GM23338 (cell line): Measurements from ENCODE around the gene SCN9A. TPM values are rescaled to one million over a fixed set of nuclear protein-coding genes. Genes with fewer than 3 reads are reported as not detected.

Experiments
- ATAC-seq: fragments of 200-7000 bp; cut with Tn5 transposase; 3 replicates; pipeline ENCODE4 v1.9.1; 2020
- DNase-seq: peaks from one replicate; pipeline ENCODE4 v3.0.0-alpha.2; 2015; ENCODE audit warnings: low spot score
- H2AFZ ChIP-seq: fragments of 200-600 bp; sonication (generic); 2 replicates; pipeline ENCODE4 v1.8.0; 2016; ENCODE audit warnings: antibody characterized with exemption, mild to moderate bottlenecking, moderate library complexity
- H3F3A ChIP-seq: fragments of 200-600 bp; sonication (generic); replicated peaks from 2 replicates; pipeline ENCODE4 v1.8.0; 2017; ENCODE audit warnings: antibody characterized with exemption, mixed run types, low read depth
- H3K27ac ChIP-seq: fragments of 200-600 bp; sonication (generic); 2 replicates; pipeline ENCODE4 v1.6.1; 2016; ENCODE audit warnings: low read depth
- H3K27me3 ChIP-seq: fragments of 200-600 bp; sonication (generic); 2 replicates; pipeline ENCODE4 v1.8.0; 2016; ENCODE audit warnings: mild to moderate bottlenecking, mixed run types, moderate library complexity; ENCODE audit not compliant: insufficient read depth
- H3K36me3 ChIP-seq: fragments of 200-600 bp; sonication (generic); 2 replicates; pipeline ENCODE4 v1.8.0; 2016; ENCODE audit warnings: mild to moderate bottlenecking; ENCODE audit not compliant: insufficient read depth
- H3K4me1 ChIP-seq: fragments of 200-600 bp; sonication (generic); 2 replicates; pipeline ENCODE4 v1.8.0; 2016; ENCODE audit warnings: mild to moderate bottlenecking, moderate library complexity; ENCODE audit not compliant: insufficient read depth
- H3K4me2 ChIP-seq: fragments of 200-600 bp; sonication (generic); 2 replicates; pipeline ENCODE4 v1.7.1; 2017; ENCODE audit warnings: mixed run types
- H3K4me3 ChIP-seq: fragments of 200-600 bp; sonication (generic); 2 replicates; pipeline ENCODE4 v1.6.1; 2016; ENCODE audit warnings: mixed run types
- H3K79me2 ChIP-seq: fragments of 200-600 bp; sonication (generic); replicated peaks from 2 replicates; pipeline ENCODE4 v1.8.0; 2017; ENCODE audit warnings: mild to moderate bottlenecking; ENCODE audit not compliant: insufficient read depth
- H3K9me2 ChIP-seq: fragments of 200-600 bp; sonication (generic); 2 replicates; pipeline ENCODE4 v1.8.0; 2017; ENCODE audit not compliant: insufficient read depth
- H4K20me1 ChIP-seq: fragments of 200-600 bp; sonication (generic); replicated peaks from 2 replicates; pipeline ENCODE4 v1.8.0; 2017; ENCODE audit warnings: mild to moderate bottlenecking; ENCODE audit not compliant: insufficient read depth
- H3K27ac Mint-ChIP-seq: 2 replicates; pipeline ENCODE4 v1.8.0; 2020; ENCODE audit warnings: inconsistent platforms, mild to moderate bottlenecking, moderate library complexity, mixed read lengths
- H3K27me3 Mint-ChIP-seq: 3 replicates; pipeline ENCODE4 v1.8.0; 2022; ENCODE audit warnings: low read depth, mild to moderate bottlenecking, moderate library complexity, mixed read lengths, inconsistent platforms; ENCODE audit not compliant: insufficient read depth, poor library complexity
- H3K36me3 Mint-ChIP-seq: 3 replicates; pipeline ENCODE4 v1.8.0; 2021; ENCODE audit warnings: low read depth, mild to moderate bottlenecking, inconsistent platforms, moderate library complexity, mixed read lengths
- H3K4me1 Mint-ChIP-seq: 3 replicates; pipeline ENCODE4 v1.8.0; 2020; ENCODE audit warnings: mild to moderate bottlenecking, inconsistent platforms, mixed read lengths
- H3K4me3 Mint-ChIP-seq: 3 replicates; pipeline ENCODE4 v1.8.0; 2021; ENCODE audit warnings: moderate library complexity, mild to moderate bottlenecking, inconsistent platforms, mixed read lengths
- H3K9me3 Mint-ChIP-seq: 3 replicates; pipeline ENCODE4 v1.8.0; 2020; ENCODE audit warnings: moderate library complexity, mild to moderate bottlenecking, inconsistent platforms, mixed read lengths
- CREB1 ChIP-seq: fragments of 250-450 bp; sonication (Bioruptor Pico); IDR thresholded peaks from 2 replicates; pipeline ENCODE4 v1.5.0; 2020; ENCODE audit warnings: low read depth, mild to moderate bottlenecking, moderate library complexity
- EZH2 ChIP-seq: fragments of 200-600 bp; sonication (generic); IDR thresholded peaks from one replicate; pipeline ENCODE4 v1.8.0; 2017; ENCODE audit warnings: antibody characterized with exemption, mild to moderate bottlenecking, low read depth; ENCODE audit not compliant: unreplicated experiment
- EZH2phosphoT487 ChIP-seq: fragments of 200-600 bp; sonication (generic); IDR thresholded peaks from one replicate; pipeline ENCODE4 v1.8.1; 2018; ENCODE audit warnings: antibody characterized with exemption; ENCODE audit not compliant: unreplicated experiment
- JUNB ChIP-seq: IDR thresholded peaks from one replicate; pipeline ENCODE4 v1.6.1; 2016; ENCODE audit warnings: antibody characterized with exemption; ENCODE audit not compliant: unreplicated experiment
- NANOG ChIP-seq: IDR thresholded peaks from 2 replicates; pipeline ENCODE4 v1.6.1; 2016; ENCODE audit warnings: antibody characterized with exemption, borderline replicate concordance
- ZNF114 ChIP-seq: fragments of 250-450 bp; sonication (Bioruptor Pico); IDR thresholded peaks from 2 replicates; pipeline ENCODE4 v1.5.0; 2020; ENCODE audit warnings: mild to moderate bottlenecking, moderate library complexity
- polyA plus RNA-seq: library from polyadenylated mRNA; unstranded; fragments of >200 nt; fragmentation: Nextera tagmentation; extraction: Ambion mirVana; gene quantifications from 2 replicates; pipeline ENCODE4 v1.2.1, GENCODE V29; 2016
- total RNA-seq: library from RNA; depleted of rRNA; stranded (reverse); fragments of >200 nt; shearing (Covaris generic); gene quantifications from 2 replicates; pipeline ENCODE4 v1.2.3, GENCODE V29; 2014
- TF ChIP-seq, protein P1 (sequence below): fragments of 250-450 bp; sonication (Bioruptor Pico); IDR thresholded peaks from 2 replicates; pipeline ENCODE4 v1.5.0; 2020; ENCODE audit warnings: mild to moderate bottlenecking, moderate library complexity
- TF ChIP-seq, protein P2 (sequence below), 2 experiments: fragments of 200-600 bp in 1 of 2; sonication (generic) in 1 of 2; conservative IDR thresholded peaks; 2 replicates each; pipeline versions ENCODE4 v1.5.1 to v1.6.1; 2016 to 2017; ENCODE audit warnings: antibody characterized with exemption in 2 of 2, low read depth in 2 of 2, mild to moderate bottlenecking in 2 of 2, moderate library complexity in 1 of 2
- TF ChIP-seq, protein P3 (sequence below): IDR thresholded peaks from 2 replicates; pipeline ENCODE4 v1.6.1; 2016; ENCODE audit warnings: antibody characterized with exemption

The SCN9A gene
- total and polyA plus RNA-seq, 2 experiments from 2014 or later: 8.8 to 9.5 TPM

DNA sequence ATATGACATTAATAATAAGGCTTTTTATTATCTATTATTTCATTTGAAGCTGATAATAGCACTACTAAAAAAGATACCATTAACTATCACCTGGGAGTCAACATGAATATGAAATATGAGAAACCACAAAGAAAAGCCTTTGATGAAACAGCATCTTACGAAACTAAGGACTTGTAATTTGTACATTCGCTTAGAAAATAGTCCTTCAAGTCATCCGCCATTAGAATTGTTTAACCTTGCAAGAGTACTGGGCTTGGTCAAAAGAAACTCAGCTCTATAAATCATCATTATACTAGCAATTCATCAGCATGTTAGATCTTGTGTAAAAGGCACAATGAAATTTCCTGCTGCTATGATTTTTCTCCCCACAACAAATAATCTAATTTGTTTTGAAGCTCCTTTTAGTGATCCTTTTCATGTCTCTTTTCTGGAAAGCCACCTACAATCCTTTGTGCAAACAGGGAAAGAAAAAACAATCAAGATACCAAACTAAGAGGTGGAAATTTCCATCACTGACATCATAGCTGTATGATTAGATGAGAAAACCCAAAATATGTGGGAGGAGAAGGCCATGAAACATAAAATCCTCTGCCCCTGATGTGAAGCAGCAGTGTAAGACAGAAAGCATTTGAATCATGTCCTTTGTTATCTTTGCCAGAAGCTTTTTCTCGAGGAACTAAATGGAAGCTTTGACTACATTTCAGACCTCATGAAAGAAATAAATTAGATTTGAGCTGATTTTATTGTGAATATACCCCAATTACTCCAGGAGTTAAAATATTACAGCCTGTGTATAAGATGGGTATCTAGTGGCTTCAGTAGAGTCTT is 31.2 kb downstream of the SCN9A start:
- Mint-ChIP-seq H3K36me3 (no peaks in the 10 kb centered on the region), H3K4me1 (peaks cover 21% of the 10 kb centered on the region), H3K9me3 (no peaks in the 10 kb centered on the region), H3K27ac (peak overlapping the region; percentile 76), H3K4me3 (no peak overlapping the region), H3K27me3 (peaks cover 2% of the 10 kb centered on the region)
- no peaks in the 10 kb centered on the region for H3K36me3 ChIP-seq
- H3K4me2 ChIP-seq: no peak overlapping the region
- ATAC-seq (no peak), DNase-seq (no peak)
- no peaks in the 10 kb centered on the region for H3K9me2 ChIP-seq
- no peaks in the 10 kb centered on the region for H4K20me1 ChIP-seq
- H3K79me2 ChIP-seq: no peaks in the 10 kb centered on the region
- H3K27me3 ChIP-seq: no peaks in the 10 kb centered on the region
- H3K27ac ChIP-seq: no peak overlapping the region
- H3K4me1 ChIP-seq: no peaks in the 10 kb centered on the region; the same call in 1 of the 2 replicates
- H3F3A ChIP-seq: no peaks in the 10 kb centered on the region
- TF ChIP-seq, protein P1, sequence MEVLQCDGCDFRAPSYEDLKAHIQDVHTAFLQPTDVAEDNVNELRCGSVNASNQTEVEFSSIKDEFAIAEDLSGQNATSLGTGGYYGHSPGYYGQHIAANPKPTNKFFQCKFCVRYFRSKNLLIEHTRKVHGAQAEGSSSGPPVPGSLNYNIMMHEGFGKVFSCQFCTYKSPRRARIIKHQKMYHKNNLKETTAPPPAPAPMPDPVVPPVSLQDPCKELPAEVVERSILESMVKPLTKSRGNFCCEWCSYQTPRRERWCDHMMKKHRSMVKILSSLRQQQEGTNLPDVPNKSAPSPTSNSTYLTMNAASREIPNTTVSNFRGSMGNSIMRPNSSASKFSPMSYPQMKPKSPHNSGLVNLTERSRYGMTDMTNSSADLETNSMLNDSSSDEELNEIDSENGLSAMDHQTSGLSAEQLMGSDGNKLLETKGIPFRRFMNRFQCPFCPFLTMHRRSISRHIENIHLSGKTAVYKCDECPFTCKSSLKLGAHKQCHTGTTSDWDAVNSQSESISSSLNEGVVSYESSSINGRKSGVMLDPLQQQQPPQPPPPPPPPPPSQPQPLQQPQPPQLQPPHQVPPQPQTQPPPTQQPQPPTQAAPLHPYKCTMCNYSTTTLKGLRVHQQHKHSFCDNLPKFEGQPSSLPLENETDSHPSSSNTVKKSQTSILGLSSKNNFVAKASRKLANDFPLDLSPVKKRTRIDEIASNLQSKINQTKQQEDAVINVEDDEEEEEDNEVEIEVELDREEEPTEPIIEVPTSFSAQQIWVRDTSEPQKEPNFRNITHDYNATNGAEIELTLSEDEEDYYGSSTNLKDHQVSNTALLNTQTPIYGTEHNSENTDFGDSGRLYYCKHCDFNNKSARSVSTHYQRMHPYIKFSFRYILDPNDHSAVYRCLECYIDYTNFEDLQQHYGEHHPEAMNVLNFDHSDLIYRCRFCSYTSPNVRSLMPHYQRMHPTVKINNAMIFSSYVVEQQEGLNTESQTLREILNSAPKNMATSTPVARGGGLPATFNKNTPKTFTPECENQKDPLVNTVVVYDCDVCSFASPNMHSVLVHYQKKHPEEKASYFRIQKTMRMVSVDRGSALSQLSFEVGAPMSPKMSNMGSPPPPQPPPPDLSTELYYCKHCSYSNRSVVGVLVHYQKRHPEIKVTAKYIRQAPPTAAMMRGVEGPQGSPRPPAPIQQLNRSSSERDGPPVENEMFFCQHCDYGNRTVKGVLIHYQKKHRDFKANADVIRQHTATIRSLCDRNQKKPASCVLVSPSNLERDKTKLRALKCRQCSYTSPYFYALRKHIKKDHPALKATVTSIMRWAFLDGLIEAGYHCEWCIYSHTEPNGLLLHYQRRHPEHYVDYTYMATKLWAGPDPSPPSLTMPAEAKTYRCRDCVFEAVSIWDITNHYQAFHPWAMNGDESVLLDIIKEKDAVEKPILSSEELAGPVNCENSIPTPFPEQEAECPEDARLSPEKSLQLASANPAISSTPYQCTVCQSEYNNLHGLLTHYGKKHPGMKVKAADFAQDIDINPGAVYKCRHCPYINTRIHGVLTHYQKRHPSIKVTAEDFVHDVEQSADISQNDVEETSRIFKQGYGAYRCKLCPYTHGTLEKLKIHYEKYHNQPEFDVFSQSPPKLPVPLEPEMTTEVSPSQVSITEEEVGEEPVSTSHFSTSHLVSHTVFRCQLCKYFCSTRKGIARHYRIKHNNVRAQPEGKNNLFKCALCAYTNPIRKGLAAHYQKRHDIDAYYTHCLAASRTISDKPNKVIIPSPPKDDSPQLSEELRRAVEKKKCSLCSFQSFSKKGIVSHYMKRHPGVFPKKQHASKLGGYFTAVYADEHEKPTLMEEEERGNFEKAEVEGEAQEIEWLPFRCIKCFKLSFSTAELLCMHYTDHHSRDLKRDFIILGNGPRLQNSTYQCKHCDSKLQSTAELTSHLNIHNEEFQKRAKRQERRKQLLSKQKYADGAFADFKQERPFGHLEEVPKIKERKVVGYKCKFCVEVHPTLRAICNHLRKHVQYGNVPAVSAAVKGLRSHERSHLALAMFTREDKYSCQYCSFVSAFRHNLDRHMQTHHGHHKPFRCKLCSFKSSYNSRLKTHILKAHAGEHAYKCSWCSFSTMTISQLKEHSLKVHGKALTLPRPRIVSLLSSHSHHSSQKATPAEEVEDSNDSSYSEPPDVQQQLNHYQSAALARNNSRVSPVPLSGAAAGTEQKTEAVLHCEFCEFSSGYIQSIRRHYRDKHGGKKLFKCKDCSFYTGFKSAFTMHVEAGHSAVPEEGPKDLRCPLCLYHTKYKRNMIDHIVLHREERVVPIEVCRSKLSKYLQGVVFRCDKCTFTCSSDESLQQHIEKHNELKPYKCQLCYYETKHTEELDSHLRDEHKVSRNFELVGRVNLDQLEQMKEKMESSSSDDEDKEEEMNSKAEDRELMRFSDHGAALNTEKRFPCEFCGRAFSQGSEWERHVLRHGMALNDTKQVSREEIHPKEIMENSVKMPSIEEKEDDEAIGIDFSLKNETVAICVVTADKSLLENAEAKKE: no peak
- no peak for TF ChIP-seq ZNF114
- no peak overlapping the region for H2AFZ ChIP-seq
- no peak overlapping the region for H3K4me3 ChIP-seq

DNA sequence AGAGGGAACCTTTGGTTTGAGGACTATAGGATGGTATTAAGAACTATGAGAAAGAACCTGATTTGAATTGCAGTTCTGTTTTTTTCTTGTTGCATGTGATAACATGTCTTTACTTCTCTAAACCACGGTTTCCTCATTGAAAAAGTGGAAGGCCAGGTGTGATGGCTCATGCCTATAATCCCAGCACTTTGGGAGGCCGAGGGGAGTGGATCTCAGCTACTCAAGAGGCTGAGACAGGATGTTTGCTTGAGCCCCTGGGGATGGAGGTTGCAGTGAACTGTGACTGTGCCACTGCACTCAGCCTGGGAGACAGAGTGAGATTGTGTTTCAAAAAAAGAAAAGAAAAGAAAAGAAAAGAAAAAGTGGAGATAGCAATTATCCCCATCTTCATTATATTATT is 32.3 kb downstream of the SCN9A start:
- Mint-ChIP-seq H3K9me3 (no peaks in the 10 kb centered on the region), H3K4me3 (no peak overlapping the region), H3K27ac (peak overlapping the region; percentile 21), H3K4me1 (peaks cover 27% of the 10 kb centered on the region), H3K36me3 (no peaks in the 10 kb centered on the region), H3K27me3 (peaks cover 2% of the 10 kb centered on the region)
- H3K79me2 ChIP-seq: no peaks in the 10 kb centered on the region
- H3K4me1 ChIP-seq: peaks cover 7% of the 10 kb centered on the region
- H3K36me3 ChIP-seq: no peaks in the 10 kb centered on the region
- H3K4me2 ChIP-seq: no peak overlapping the region
- TF ChIP-seq, protein P2, sequence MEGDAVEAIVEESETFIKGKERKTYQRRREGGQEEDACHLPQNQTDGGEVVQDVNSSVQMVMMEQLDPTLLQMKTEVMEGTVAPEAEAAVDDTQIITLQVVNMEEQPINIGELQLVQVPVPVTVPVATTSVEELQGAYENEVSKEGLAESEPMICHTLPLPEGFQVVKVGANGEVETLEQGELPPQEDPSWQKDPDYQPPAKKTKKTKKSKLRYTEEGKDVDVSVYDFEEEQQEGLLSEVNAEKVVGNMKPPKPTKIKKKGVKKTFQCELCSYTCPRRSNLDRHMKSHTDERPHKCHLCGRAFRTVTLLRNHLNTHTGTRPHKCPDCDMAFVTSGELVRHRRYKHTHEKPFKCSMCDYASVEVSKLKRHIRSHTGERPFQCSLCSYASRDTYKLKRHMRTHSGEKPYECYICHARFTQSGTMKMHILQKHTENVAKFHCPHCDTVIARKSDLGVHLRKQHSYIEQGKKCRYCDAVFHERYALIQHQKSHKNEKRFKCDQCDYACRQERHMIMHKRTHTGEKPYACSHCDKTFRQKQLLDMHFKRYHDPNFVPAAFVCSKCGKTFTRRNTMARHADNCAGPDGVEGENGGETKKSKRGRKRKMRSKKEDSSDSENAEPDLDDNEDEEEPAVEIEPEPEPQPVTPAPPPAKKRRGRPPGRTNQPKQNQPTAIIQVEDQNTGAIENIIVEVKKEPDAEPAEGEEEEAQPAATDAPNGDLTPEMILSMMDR (conservative IDR thresholded peaks at IDR 0.05; ENCODE audit: low read depth in 2 of 2): no peak
- TF ChIP-seq EZH2phosphoT487: no peak
- no peak for TF ChIP-seq EZH2
- TF ChIP-seq JUNB: no peak
- no peak for TF ChIP-seq CREB1
- no peak for TF ChIP-seq NANOG
- TF ChIP-seq, protein P3, sequence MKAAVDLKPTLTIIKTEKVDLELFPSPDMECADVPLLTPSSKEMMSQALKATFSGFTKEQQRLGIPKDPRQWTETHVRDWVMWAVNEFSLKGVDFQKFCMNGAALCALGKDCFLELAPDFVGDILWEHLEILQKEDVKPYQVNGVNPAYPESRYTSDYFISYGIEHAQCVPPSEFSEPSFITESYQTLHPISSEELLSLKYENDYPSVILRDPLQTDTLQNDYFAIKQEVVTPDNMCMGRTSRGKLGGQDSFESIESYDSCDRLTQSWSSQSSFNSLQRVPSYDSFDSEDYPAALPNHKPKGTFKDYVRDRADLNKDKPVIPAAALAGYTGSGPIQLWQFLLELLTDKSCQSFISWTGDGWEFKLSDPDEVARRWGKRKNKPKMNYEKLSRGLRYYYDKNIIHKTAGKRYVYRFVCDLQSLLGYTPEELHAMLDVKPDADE: no peak
- no peak overlapping the region for H3K4me3 ChIP-seq
- DNase-seq (peak; percentile 48), ATAC-seq (peak; percentile 88)
- no peaks in the 10 kb centered on the region for H3F3A ChIP-seq
- no peaks in the 10 kb centered on the region for H3K9me2 ChIP-seq
- H4K20me1 ChIP-seq: no peaks in the 10 kb centered on the region
- no peak overlapping the region for H2AFZ ChIP-seq
- no peaks in the 10 kb centered on the region for H3K27me3 ChIP-seq
- no peak overlapping the region for H3K27ac ChIP-seq
